HTERT RPE-1 (cell line): ENCODE measurements around the gene ATP1A4.
"Not testable (repeated sequence)": the region's sequence is repeated elsewhere in the genome, so short reads cannot be mapped to it uniquely, and the experiment has no call there.

Experiments
- in situ Hi-C: fragments of 300-500 bp; cut with MboI; formaldehyde crosslinking; loops from 4 replicates; pipeline ENCODE4 v1.14.3; 2020; ENCODE audit warnings: low sequenced_read_pairs

The ATP1A4 gene

DNA sequence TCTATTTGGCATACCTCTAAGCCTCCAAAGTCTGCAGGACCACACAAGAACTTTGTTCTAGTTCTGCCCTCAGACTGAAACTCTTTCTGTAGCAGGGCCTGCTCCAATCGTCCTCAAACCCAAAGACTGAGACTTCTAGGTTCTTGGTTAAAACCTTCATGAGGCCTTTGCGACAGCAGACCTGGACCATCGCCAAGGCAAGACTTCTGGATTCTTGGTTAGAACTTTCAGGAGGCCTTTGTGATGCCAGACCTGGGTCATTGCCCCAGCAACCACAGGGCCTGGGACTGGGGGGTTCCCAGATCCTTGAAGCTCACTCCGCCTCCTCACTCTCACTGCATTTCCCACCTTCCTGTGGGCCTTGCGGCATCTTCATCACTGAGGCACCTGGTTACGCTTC lies at the start of gene ATP1A4:
Gene ATP1A4, plus strand, starts transcription at position 301 of the 400 bp plus-strand sequence. CDS start 438 bp downstream, outside the sequence.
- in situ Hi-C loops: no loop called here

- in situ Hi-C loops: no loop called here
Observed at GRCh38 chr1:160101717-160102522, 49.5 kb upstream of the ATP1A4 start.

- in situ Hi-C loops: no loop called here
Observed at GRCh38 chr1:160103658-160104408, 47.6 kb upstream of the ATP1A4 start.

DNA sequence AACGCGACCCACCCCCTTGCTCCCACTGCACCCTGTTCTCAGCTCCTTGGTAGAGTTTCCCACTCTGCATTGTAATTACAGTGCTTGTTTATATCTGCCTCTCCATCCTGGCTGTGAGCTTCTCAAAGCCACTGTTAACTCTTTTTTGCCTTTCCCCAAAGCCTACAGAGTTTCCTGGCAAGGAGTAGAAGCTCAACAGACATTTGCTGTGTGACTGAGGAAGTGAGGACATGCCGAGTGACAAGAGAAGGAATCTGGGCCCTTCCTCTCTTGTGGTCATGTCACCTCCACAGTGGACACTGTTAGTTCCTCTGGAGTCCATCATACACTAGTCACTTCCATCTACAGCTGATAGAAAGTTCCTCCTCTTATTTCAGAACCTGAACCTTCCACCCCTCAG lies 46.9 kb upstream of the ATP1A4 start:
- in situ Hi-C loops: no loop called here

- in situ Hi-C loops: no loop called here
Observed at GRCh38 chr1:160105155-160105554, 46.2 kb upstream of the ATP1A4 start.

GRCh38 chr1:160107512-160107911 lies 43.9 kb upstream of the ATP1A4 start:
- in situ Hi-C loops: no loop called here

DNA sequence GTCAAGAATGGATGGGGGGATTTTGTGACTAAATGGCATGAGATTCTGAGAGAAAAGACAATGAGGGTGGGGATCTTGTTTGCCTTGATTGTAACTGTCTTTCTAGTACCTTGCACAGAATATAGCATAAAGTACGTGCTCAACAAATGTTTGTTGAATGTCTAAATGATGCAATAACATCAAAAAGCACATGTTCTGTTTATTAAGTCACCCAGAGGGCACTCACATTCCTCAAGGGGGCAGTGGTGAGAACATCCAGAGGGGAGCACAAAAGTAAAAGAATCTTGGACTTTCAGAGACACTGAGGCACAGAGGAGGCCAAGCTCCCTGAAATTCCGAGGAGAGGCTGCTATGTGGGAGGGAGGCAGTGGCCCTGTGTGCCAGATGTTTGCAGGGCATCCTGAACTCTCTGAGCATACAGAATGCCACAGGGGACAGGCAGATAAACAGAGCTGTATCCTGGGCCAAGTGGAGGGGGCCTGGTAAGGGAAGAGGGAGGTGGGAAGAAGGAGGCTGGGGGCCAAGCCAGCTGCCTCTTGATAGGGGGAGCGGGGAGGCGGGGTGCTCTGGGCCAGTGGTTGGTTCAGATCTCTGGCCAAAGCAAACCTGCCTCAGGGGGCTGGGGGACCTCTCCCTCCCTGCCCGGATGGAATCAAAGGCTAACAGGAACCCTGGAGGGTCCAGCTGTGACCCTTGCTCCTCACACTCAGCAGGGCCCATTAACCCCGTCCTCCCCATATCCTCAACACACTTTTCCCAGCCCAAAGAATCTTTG lies 42.3 kb upstream of the ATP1A4 start:
- in situ Hi-C loops: no loop called here

DNA sequence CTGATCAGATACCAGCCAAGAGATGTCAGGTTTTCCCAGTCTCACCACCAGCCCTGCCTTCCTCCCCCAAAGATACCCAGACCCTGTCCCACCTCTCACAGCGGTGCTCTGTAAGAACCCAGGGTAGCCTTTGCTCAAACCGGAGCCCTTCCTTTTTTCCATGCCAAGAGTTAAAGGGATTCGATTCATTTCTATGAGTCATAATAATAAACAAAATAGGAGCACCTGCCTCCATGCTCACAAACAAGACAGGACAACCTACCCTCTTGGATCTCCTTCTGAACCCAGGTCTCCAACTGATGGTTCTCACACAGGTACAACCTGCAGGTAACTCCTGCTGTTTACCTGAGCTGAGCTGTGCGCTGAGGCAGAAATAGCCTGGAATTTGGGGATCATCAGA lies 41.7 kb upstream of the ATP1A4 start:
- in situ Hi-C loops: no loop called here

- in situ Hi-C loops: not testable (repeated sequence)
Observed at GRCh38 chr1:160111462-160111861, 39.9 kb upstream of the ATP1A4 start.

GRCh38 chr1:160112357-160112756 lies 39.0 kb upstream of the ATP1A4 start:
- in situ Hi-C loops: no loop called here

- in situ Hi-C loops: no loop called here
Observed at GRCh38 chr1:160113407-160113806, 38.0 kb upstream of the ATP1A4 start.

GRCh38 chr1:160114085-160114484 lies 37.3 kb upstream of the ATP1A4 start:
- in situ Hi-C loops: no loop called here

DNA sequence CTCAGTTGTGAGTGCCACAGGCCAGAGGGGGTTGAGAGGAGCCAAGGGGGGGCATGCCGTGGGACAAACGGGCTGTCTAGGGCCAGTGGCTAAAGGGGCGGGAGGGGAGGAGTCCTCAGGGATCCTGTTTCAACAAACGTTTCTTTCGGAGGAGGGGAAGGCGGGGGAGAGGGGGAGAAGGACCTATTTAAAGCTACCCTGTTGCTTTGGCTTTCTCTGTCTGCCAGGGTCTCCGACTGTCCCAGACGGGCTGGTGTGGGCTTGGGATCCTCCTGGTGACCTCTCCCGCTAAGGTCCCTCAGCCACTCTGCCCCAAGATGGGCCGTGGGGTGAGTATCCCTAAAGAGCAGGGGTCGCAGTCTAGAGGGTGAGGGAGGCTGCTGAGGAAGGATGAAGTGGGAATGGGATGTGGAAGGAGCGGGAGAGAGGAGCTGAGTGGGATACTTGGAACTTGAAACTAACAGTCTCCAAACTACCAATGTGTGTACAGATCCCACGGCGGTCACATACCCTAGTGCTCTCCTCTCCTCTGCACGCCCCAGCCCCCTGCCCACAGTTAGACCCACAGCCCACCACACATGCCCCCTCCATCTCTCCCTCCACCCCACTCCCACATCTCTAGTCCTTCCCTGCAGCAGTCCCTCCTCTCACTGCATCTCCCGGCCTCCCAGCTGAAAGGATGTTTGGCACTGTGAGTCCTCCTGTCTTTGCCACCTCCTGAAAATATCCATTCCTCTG lies 35.7 kb upstream of the ATP1A4 start, which contains the start of gene ATP1A2:
Gene ATP1A2, plus strand, starts transcription at position 215 of the 738 bp plus-strand sequence. Its CDS starts 103 bp downstream, at position 318.
- in situ Hi-C loops: no loop called here

- in situ Hi-C loops: no loop called here
Observed at GRCh38 chr1:160116283-160117147, 34.9 kb upstream of the ATP1A4 start.

DNA sequence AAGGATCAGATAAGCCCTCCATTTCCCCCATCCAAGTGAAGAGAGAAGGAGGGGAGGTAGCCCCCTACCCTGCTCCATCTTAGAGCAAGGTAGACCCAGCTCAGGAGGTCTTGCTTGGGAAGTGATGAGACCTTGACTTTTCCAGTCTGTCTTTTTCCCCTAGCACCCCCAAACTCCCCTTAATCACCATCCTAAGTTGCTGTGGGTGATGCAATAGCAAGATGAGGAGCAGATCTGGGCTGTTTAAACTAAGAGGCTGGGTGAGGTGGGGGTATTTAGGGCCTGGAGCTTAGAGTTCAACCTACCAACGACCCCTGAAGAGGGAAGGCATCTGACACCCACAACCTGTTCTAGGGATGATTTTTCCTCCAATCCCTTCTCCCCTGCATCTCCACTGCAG lies 34.1 kb upstream of the ATP1A4 start:
- in situ Hi-C loops: no loop called here

- in situ Hi-C loops: no loop called here
Observed at GRCh38 chr1:160117709-160118183, 33.7 kb upstream of the ATP1A4 start.

DNA sequence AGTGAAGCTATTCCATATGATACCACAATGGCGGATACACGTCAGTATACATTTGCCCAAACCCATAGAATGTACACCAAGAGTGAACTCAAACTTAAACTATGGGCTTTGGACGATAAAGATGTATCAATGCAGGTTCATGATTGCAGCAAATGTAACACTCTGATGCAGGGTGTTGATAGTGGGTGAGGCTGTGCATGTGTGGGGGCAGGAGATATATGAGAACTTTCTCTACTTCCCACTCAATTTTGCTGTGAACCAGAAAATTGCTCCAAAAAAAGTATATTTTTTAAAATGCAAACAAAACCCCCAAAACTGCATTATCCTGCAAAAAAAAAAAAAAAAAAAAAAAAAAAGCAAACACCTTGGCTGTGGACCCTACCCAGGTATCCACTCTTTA lies 32.5 kb upstream of the ATP1A4 start:
- in situ Hi-C loops: no loop called here

DNA sequence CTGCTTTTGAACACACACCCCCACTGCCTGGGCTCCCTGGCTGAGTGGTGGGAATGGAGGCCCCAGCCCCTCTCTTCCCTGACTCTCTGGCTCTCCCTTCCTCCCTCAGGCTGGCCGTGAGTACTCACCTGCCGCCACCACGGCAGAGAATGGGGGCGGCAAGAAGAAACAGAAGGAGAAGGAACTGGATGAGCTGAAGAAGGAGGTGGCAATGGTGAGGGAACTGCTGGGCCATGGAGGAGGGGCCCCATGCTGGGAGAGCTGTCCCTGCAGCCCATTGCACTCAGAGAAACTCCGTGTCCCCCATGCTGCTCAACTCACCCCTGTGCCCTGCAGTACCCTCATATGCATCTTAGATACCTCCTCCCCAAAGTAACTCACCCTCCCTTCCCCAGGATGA lies 30.6 kb upstream of the ATP1A4 start:
- in situ Hi-C loops: no loop called here

GRCh38 chr1:160121388-160121787 lies 30.0 kb upstream of the ATP1A4 start:
- in situ Hi-C loops: no loop called here
